ENCODE results near the gene SERPINA5. TPM values are rescaled to one million over a fixed set of nuclear protein-coding genes. Genes with fewer than 3 reads are reported as not detected.

SERPINA5 gene
- total and polyA plus RNA-seq, 10 of the 15 experiments (the other 5 are each of a cell fraction or from before 2014, with no cell fraction given) = 0.90 TPM; not detected in 9

DNA sequence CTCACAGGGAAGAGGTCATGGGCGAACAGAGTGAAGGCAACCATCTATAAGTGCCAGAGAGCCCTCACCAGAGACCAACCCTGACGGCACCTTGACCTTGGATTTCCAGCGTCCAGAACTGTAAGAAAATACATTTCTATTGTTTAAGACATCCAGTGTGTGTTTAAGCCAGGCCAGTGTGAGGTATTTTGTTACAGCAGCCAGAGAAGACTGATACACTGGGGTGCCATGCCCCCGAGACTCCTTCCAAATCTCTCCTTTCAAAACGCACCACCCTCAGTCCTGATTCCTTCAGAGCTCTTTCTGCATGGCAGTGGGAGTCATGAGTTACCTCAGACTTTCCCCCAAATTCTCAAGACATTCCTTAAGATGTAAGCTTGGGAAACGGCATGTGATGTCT is 2.5 kb upstream of the SERPINA5 start:
- no peaks in the 10 kb centered on the region for H3K9me3 ChIP-seq (replicated peaks; ENCODE audit: control insufficient read depth, insufficient read depth, low read length)
- no peak overlapping the region for H3K4me2 ChIP-seq (ENCODE audit: control insufficient read depth, insufficient read depth)
- no peak overlapping the region for H3K27ac ChIP-seq (ENCODE audit: control insufficient read depth, insufficient read depth)
- ATAC-seq (no peak), DNase-seq (ENCODE audit: low read depth, low spot score) (no peak), FAIRE-seq (no peak)
- no peak overlapping the region for H2AFZ ChIP-seq (ENCODE audit: control insufficient read depth, low read depth, low read length)
- intact Hi-C loops (cut with micrococcal nuclease; ENCODE audit: unreplicated experiment) (no loop called here), in situ Hi-C loops (cut with MboI) (no loop called here)
- TF ChIP-seq, protein P1, sequence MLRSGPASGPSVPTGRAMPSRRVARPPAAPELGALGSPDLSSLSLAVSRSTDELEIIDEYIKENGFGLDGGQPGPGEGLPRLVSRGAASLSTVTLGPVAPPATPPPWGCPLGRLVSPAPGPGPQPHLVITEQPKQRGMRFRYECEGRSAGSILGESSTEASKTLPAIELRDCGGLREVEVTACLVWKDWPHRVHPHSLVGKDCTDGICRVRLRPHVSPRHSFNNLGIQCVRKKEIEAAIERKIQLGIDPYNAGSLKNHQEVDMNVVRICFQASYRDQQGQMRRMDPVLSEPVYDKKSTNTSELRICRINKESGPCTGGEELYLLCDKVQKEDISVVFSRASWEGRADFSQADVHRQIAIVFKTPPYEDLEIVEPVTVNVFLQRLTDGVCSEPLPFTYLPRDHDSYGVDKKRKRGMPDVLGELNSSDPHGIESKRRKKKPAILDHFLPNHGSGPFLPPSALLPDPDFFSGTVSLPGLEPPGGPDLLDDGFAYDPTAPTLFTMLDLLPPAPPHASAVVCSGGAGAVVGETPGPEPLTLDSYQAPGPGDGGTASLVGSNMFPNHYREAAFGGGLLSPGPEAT (IDR thresholded peaks at IDR 0.05; ENCODE audit: low read depth) = no peak
- TF ChIP-seq BACH1 (IDR thresholded peaks at IDR 0.05; ENCODE audit: borderline replicate concordance) (no peak), PML (IDR thresholded peaks at IDR 0.05; ENCODE audit: low read length) (no peak), ESRRA (IDR thresholded peaks at IDR 0.05; ENCODE audit: low read length) (no peak), CBX3 (IDR thresholded peaks at IDR 0.05; ENCODE audit: borderline replicate concordance, low read depth) (no peak), MEF2B (IDR thresholded peaks at IDR 0.05; ENCODE audit: partially characterized antibody, poor library complexity, severe bottlenecking) (no peak)
- TF ChIP-seq, protein P2, sequence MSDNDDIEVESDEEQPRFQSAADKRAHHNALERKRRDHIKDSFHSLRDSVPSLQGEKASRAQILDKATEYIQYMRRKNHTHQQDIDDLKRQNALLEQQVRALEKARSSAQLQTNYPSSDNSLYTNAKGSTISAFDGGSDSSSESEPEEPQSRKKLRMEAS (IDR thresholded peaks at IDR 0.05; ENCODE audit: low read depth, low read length) = no peak
- TF ChIP-seq, protein P3, sequence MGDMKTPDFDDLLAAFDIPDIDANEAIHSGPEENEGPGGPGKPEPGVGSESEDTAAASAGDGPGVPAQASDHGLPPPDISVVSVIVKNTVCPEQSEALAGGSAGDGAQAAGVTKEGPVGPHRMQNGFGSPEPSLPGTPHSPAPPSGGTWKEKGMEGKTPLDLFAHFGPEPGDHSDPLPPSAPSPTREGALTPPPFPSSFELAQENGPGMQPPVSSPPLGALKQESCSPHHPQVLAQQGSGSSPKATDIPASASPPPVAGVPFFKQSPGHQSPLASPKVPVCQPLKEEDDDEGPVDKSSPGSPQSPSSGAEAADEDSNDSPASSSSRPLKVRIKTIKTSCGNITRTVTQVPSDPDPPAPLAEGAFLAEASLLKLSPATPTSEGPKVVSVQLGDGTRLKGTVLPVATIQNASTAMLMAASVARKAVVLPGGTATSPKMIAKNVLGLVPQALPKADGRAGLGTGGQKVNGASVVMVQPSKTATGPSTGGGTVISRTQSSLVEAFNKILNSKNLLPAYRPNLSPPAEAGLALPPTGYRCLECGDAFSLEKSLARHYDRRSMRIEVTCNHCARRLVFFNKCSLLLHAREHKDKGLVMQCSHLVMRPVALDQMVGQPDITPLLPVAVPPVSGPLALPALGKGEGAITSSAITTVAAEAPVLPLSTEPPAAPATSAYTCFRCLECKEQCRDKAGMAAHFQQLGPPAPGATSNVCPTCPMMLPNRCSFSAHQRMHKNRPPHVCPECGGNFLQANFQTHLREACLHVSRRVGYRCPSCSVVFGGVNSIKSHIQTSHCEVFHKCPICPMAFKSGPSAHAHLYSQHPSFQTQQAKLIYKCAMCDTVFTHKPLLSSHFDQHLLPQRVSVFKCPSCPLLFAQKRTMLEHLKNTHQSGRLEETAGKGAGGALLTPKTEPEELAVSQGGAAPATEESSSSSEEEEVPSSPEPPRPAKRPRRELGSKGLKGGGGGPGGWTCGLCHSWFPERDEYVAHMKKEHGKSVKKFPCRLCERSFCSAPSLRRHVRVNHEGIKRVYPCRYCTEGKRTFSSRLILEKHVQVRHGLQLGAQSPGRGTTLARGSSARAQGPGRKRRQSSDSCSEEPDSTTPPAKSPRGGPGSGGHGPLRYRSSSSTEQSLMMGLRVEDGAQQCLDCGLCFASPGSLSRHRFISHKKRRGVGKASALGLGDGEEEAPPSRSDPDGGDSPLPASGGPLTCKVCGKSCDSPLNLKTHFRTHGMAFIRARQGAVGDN (IDR thresholded peaks at IDR 0.05) = no peak
- TF ChIP-seq, protein P4, sequence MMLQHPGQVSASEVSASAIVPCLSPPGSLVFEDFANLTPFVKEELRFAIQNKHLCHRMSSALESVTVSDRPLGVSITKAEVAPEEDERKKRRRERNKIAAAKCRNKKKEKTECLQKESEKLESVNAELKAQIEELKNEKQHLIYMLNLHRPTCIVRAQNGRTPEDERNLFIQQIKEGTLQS (IDR thresholded peaks at IDR 0.05; ENCODE audit: borderline replicate concordance, extremely low read depth, low read depth, low read length) = no peak
- TF ChIP-seq, protein P5, sequence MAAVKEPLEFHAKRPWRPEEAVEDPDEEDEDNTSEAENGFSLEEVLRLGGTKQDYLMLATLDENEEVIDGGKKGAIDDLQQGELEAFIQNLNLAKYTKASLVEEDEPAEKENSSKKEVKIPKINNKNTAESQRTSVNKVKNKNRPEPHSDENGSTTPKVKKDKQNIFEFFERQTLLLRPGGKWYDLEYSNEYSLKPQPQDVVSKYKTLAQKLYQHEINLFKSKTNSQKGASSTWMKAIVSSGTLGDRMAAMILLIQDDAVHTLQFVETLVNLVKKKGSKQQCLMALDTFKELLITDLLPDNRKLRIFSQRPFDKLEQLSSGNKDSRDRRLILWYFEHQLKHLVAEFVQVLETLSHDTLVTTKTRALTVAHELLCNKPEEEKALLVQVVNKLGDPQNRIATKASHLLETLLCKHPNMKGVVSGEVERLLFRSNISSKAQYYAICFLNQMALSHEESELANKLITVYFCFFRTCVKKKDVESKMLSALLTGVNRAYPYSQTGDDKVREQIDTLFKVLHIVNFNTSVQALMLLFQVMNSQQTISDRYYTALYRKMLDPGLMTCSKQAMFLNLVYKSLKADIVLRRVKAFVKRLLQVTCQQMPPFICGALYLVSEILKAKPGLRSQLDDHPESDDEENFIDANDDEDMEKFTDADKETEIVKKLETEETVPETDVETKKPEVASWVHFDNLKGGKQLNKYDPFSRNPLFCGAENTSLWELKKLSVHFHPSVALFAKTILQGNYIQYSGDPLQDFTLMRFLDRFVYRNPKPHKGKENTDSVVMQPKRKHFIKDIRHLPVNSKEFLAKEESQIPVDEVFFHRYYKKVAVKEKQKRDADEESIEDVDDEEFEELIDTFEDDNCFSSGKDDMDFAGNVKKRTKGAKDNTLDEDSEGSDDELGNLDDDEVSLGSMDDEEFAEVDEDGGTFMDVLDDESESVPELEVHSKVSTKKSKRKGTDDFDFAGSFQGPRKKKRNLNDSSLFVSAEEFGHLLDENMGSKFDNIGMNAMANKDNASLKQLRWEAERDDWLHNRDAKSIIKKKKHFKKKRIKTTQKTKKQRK (IDR thresholded peaks at IDR 0.05; ENCODE audit: low read depth, low read length) = no peak
- TF ChIP-seq, protein P6, sequence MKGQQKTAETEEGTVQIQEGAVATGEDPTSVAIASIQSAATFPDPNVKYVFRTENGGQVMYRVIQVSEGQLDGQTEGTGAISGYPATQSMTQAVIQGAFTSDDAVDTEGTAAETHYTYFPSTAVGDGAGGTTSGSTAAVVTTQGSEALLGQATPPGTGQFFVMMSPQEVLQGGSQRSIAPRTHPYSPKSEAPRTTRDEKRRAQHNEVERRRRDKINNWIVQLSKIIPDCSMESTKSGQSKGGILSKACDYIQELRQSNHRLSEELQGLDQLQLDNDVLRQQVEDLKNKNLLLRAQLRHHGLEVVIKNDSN (IDR thresholded peaks at IDR 0.05; ENCODE audit: borderline replicate concordance, extremely low read length, insufficient read depth, low read depth, low read length) = no peak
- ChIA-PET RAD21 (ENCODE audit: unreplicated experiment) (no interaction called here), CTCF (no interaction called here), POLR2A (no interaction called here), SMC1A (ENCODE audit: uncharacterized antibody, unreplicated experiment) (no interaction called here)
- no peak overlapping the region for H3K4me3 ChIP-seq
- BruUV-seq (replicated peaks) = no TSS peak
- no peaks in the 10 kb centered on the region for H3K79me2 ChIP-seq (ENCODE audit: control insufficient read depth, insufficient read depth, low read length)
- 0% methylated on average over 6 of the region's 6 CpGs for WGBS (ENCODE audit: insufficient coverage, insufficient replicate concordance, low lambda C conversion rate, missing lambda C conversion rate)
- no peaks in the 10 kb centered on the region for H3K4me1 ChIP-seq (ENCODE audit: control insufficient read depth, insufficient read depth, low read length)
- no peaks in the 10 kb centered on the region for H3K36me3 ChIP-seq (ENCODE audit: control insufficient read depth in 2 of 2, insufficient read depth in 2 of 2, low read length in 1 of 2)
- H3K9ac ChIP-seq (ENCODE audit: control insufficient read depth, insufficient read depth, low read length) = no peak overlapping the region
- no peaks in the 10 kb centered on the region; a peak in 1 of 4 replicates for H3K27me3 ChIP-seq (replicated peaks in 1 of 2; ENCODE audit: control insufficient read depth in 2 of 2, insufficient read depth in 2 of 2, low read length in 1 of 2)
- H4K20me1 ChIP-seq (ENCODE audit: control insufficient read depth, insufficient read depth) = no peaks in the 10 kb centered on the region
